ENCODE data around the gene TLDC2. TPM values are rescaled to one million over a fixed set of nuclear protein-coding genes. Genes with fewer than 3 reads are reported as not detected.
"Not testable (repeated sequence)": the region's sequence is repeated elsewhere in the genome, so short reads cannot be mapped to it uniquely, and the experiment has no call there.

The TLDC2 gene
- total RNA-seq, 4 donors from 2014 or later: 22.3 to 114 (median 70.1) TPM

DNA sequence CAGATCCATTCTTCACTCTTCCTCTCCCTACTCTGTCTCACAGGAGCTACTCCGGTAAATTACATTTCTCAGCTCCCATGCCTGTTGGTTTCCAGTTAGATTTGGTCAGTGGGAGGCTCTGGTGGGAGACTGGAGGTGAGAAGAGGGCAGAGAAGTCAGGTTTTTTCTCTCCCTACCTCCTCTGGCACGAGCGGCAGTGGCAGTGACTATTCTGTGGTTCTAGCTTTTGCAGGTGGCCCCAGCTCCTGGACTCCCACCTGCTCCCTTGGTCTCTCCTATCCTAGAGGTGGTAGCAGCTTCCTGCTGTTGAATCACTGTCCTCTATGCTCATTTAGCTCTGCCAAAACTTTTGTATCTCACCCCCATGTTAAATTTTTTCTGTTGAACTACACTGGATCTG lies 17.9 kb downstream of the TLDC2 start:
- H3K9me3 ChIP-seq: no peaks in the 10 kb centered on the region
- peaks cover 0 to 100% (median 0%) of the 10 kb centered on the region in 3 donors for H3K36me3 ChIP-seq
- TF ChIP-seq, protein P1, sequence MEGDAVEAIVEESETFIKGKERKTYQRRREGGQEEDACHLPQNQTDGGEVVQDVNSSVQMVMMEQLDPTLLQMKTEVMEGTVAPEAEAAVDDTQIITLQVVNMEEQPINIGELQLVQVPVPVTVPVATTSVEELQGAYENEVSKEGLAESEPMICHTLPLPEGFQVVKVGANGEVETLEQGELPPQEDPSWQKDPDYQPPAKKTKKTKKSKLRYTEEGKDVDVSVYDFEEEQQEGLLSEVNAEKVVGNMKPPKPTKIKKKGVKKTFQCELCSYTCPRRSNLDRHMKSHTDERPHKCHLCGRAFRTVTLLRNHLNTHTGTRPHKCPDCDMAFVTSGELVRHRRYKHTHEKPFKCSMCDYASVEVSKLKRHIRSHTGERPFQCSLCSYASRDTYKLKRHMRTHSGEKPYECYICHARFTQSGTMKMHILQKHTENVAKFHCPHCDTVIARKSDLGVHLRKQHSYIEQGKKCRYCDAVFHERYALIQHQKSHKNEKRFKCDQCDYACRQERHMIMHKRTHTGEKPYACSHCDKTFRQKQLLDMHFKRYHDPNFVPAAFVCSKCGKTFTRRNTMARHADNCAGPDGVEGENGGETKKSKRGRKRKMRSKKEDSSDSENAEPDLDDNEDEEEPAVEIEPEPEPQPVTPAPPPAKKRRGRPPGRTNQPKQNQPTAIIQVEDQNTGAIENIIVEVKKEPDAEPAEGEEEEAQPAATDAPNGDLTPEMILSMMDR (IDR thresholded peaks at IDR 0.05): no peak
- no peak for TF ChIP-seq POLR2A (IDR thresholded peaks at IDR 0.05)
- no peaks in the 10 kb centered on the region for H3K27me3 ChIP-seq
- no peak overlapping the region for H3K27ac ChIP-seq
- H3K4me3 ChIP-seq: no peak overlapping the region
- DNase-seq: no peak
- no peaks in the 10 kb centered on the region for H3K4me1 ChIP-seq

DNA sequence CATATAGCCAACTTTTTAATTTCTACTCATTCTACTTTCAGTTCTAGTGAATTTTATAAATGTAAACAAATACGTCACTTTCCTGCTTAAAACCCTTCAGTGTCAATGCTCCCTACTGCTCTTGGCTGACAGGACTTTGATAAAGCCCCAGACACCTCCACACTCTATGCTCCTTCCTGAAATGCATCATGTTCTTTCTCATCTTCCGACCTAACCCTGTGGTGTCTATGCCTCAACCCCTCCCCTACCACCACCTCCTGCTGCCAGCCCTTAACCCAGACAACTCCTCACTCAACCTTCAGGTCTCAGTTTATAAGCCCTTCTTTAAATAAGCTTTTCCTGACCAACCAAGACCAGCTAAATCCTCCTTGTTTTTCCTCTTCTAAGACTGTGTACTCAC lies 19.1 kb downstream of the TLDC2 start:
- Histone ChIP-seq H3K27me3 (no peaks in the 10 kb centered on the region), H3K36me3 (peaks cover 0 to 100% (median 0%) of the 10 kb centered on the region in 3 donors), H3K9me3 (no peaks in the 10 kb centered on the region), H3K4me3 (no peak overlapping the region), H3K4me1 (no peaks in the 10 kb centered on the region), H3K27ac (no peak overlapping the region)
- no peak for DNase-seq
- TF ChIP-seq, protein P1 (IDR thresholded peaks at IDR 0.05): no peak
- no peak for TF ChIP-seq POLR2A (IDR thresholded peaks at IDR 0.05)

DNA sequence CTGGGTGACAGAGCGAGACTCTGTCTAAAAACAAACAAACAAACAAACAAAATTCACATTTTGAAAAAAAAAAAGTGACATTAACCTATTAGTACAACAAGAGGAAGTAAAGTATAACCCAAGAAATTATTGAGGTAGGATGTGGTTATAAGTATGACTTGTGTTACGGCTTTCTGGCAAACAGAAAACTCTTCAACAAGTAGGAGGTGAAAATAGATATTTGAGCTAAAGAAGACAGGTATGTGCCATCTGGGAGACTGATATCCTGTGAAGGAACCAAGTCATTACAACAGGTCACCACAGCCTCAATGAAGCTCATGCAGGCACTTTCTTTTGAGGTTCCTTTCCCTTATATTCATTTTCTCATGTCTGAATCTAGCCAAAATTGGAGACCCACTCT lies 28.8 kb downstream of the TLDC2 start:
- Histone ChIP-seq H3K27ac (no peak overlapping the region), H3K36me3 (peaks cover 0 to 100% (median 0%) of the 10 kb centered on the region in 3 donors), H3K4me1 (no peaks in the 10 kb centered on the region), H3K4me3 (no peak overlapping the region), H3K27me3 (no peaks in the 10 kb centered on the region), H3K9me3 (no peaks in the 10 kb centered on the region)
- TF ChIP-seq, protein P1 (IDR thresholded peaks at IDR 0.05): no peak
- TF ChIP-seq POLR2A (IDR thresholded peaks at IDR 0.05): no peak
- no peak for DNase-seq

DNA sequence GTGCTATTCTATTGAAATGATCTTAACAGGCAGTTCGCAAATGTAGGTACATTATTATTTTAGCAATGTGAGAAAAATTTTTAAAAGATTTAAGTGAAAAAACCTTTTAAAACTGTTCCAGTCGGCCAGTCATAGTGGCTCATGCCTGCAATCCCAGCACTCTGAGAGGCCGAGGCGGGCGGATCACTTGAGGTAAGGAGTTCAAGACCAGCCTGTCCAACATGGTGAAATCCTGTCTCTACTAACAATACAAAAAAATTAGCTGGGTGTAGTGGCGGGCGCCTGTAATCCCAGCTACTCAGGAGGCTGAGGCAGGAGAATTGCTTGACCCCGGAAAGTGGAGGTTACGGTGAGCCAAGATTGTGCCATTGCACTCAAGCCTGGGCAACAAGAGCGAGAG lies 29.6 kb downstream of the TLDC2 start:
- not testable (repeated sequence) for H3K4me1 ChIP-seq, H3K9me3 ChIP-seq, H3K27me3 ChIP-seq, DNase-seq, H3K27ac ChIP-seq, H3K4me3 ChIP-seq
- peaks cover 0 to 100% (median 0%) of the 10 kb centered on the region in 3 donors for H3K36me3 ChIP-seq

DNA sequence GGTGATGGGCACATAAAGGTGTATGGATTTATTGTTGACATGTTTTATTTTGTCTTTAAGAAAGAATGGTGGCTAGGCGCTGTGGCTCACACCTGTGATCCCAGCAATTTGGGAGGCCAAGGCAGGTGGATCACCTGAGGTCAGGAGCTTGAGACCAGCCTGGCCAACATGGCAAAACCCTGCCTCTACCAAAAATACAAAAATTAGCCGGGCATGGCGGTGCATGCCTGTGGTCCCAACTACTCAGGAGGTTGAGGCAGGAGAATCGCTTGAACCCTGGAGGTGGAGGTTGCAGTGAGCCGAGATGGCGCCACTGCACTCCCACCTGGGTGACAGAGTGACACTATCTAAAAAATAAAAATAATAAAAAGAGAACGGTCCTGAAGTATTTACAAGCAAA lies 30.1 kb downstream of the TLDC2 start:
- H3K27me3 ChIP-seq, H3K4me1 ChIP-seq, H3K4me3 ChIP-seq, H3K9me3 ChIP-seq, H3K27ac ChIP-seq, DNase-seq: not testable (repeated sequence)
- H3K36me3 ChIP-seq: peaks cover 0 to 100% (median 0%) of the 10 kb centered on the region in 3 donors

DNA sequence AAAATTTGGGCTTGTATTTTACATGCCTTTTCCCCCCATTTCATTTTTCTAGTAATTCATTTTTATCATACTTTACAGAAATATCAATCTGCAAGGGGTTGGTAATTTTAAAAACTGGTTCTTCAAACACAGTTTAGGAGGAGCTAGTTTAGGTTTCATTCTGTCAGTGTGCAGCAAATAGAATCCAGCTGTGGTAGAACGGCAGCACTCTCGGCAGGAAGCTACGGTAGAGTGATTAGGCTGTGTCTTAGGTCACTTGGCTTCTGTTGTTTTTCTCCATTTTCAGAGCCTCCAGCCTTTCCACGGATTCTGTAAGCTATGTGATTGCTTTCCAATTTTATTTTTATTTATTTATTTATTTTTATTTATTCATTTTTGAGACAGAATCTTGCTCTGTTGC lies 32.7 kb downstream of the TLDC2 start:
- Histone ChIP-seq H3K4me3 (no peak overlapping the region), H3K27ac (no peak overlapping the region), H3K9me3 (no peaks in the 10 kb centered on the region), H3K27me3 (no peaks in the 10 kb centered on the region), H3K4me1 (no peaks in the 10 kb centered on the region), H3K36me3 (peaks cover 0 to 94% (median 0%) of the 10 kb centered on the region in 3 donors)
- DNase-seq: no peak
- TF ChIP-seq, protein P1 (IDR thresholded peaks at IDR 0.05): no peak
- no peak for TF ChIP-seq POLR2A (IDR thresholded peaks at IDR 0.05)

DNA sequence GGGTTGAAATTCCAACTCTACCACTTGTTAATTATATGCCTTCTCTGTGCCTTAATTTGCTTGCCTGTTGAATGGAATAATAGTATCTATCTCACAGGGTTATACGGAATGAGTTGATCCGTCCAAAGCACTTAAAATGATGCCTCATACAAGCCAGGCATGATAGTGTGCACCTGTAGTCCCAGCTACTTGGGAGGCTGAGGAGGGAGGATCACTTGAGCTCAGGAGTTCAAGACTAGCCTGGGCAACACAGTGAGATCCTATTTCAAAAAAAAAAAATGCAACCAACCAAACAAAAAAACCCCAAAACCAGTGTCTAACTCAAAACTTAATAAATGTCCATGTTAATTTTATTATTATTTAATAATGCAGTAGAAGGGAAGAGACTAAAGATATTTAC lies 40.3 kb downstream of the TLDC2 start:
- TF ChIP-seq POLR2A (IDR thresholded peaks at IDR 0.05): no peak
- Histone ChIP-seq H3K27ac (no peak overlapping the region), H3K4me3 (no peak overlapping the region), H3K4me1 (peaks cover 0 to 5% (median 0%) of the 10 kb centered on the region in 4 donors), H3K27me3 (no peaks in the 10 kb centered on the region), H3K36me3 (peaks cover 0 to 84% (median 0%) of the 10 kb centered on the region in 3 donors), H3K9me3 (no peaks in the 10 kb centered on the region)
- no peak for DNase-seq

Data from Peyer's patch (tissue), 4 donors.